ENCODE results near the gene COL24A1.

GRCh38 chr1:86061551-86061990, 95.0 kb downstream of the COL24A1 start:
- TF ChIP-seq CTCF (conservative IDR thresholded peaks at IDR 0.05; ENCODE audit: low read depth, low read length) (no peak), EZH2phosphoT487 (IDR thresholded peaks at IDR 0.05; ENCODE audit: borderline replicate concordance, low read length) (no peak), EZH2 (IDR thresholded peaks at IDR 0.05; ENCODE audit: low read length, unreplicated experiment) (no peak)
